Cardiac fibroblast (primary cell): ENCODE measurements around the gene RRP9.
A peak's percentile ranks its signal among the peaks of the same experiment; 100 is the strongest.

Experiments used
- DNase-seq, 2 donors: peaks; one replicate each; pipeline versions ENCODE4 v3.0.0 to v3.0.0-alpha.2; 2010; ENCODE audit warnings: low read depth in 2 of 2
- H3K4me3 ChIP-seq, 2 donors: replicated peaks in 1 of 2; 1 replicate in 1 of 2; 2 replicates in 1 of 2; pipeline ENCODE4 v1.5.1; 2011; ENCODE audit warnings: low read depth in 2 of 2, low read length in 2 of 2, mild to moderate bottlenecking in 2 of 2, moderate library complexity in 1 of 2
- CTCF ChIP-seq: IDR thresholded peaks from one replicate; pipeline ENCODE4 v1.5.1; 2011; ENCODE audit warnings: low read depth, mild to moderate bottlenecking, low read length, inconsistent platforms

The RRP9 gene

GRCh38 chr3:51897391-51897790 is 44.3 kb downstream of the RRP9 start:
- TF ChIP-seq CTCF, result no peak
- H3K4me3 ChIP-seq, result no peak overlapping the region
- no peak for DNase-seq

GRCh38 chr3:51896607-51897305 is 44.9 kb downstream of the RRP9 start:
- peak in 1 of 2 donors; percentile 3 for DNase-seq
- TF ChIP-seq CTCF, result no peak
- no peak overlapping the region for H3K4me3 ChIP-seq

GRCh38 chr3:51894939-51895338 is 46.8 kb downstream of the RRP9 start:
- no peak overlapping the region for H3K4me3 ChIP-seq
- no peak for DNase-seq
- TF ChIP-seq CTCF, result no peak

GRCh38 chr3:51894391-51894790 is 47.3 kb downstream of the RRP9 start:
- no peak for TF ChIP-seq CTCF
- no peak overlapping the region for H3K4me3 ChIP-seq

GRCh38 chr3:51891242-51892039 is 50.3 kb downstream of the RRP9 start:
- no peak for DNase-seq
- TF ChIP-seq CTCF, result no peak
- H3K4me3 ChIP-seq, result no peak overlapping the region

More at GRCh38 chr3:51894391-51894790, 47.3 kb downstream of the RRP9 start:
- no peak for DNase-seq

GRCh38 chr3:51888463-51889105 is 53.1 kb downstream of the RRP9 start:
- TF ChIP-seq CTCF, result no peak
- DNase-seq, result no peak
- no peak overlapping the region for H3K4me3 ChIP-seq
